Measurements from ENCODE around the gene ATRX. TPM values are rescaled to one million over a fixed set of nuclear protein-coding genes. Genes with fewer than 3 reads are reported as not detected.

ATRX gene
- total and polyA plus RNA-seq, 10 of the 15 experiments (the other 5 are each of a cell fraction or from before 2014, with no cell fraction given) = 19.4 to 73.8 (median 45.2) TPM

GRCh38 chrX:77597090-77597489 is 188.9 kb downstream of the ATRX start:
- no peak overlapping the region for H3K4me2 ChIP-seq (ENCODE audit: control insufficient read depth, insufficient read depth)
- no peak for TF ChIP-seq SREBF1 (IDR thresholded peaks at IDR 0.05; ENCODE audit: low read length)
- peak; percentile 22; the same call in 1 of the 2 replicates for TF ChIP-seq RAD21 (IDR thresholded peaks at IDR 0.05; ENCODE audit: insufficient read depth, low read depth, low read length)
- no peak overlapping the region for H3K4me3 ChIP-seq
- CTCF ChIA-PET = no interaction called here
- H3K27me3 ChIP-seq (replicated peaks in 1 of 2; ENCODE audit: control insufficient read depth in 2 of 2, insufficient read depth in 2 of 2, low read length in 1 of 2) = no peaks in the 10 kb centered on the region
- no peak overlapping the region for H3K9ac ChIP-seq (ENCODE audit: control insufficient read depth, insufficient read depth, low read length)
- SMC1A ChIA-PET (ENCODE audit: uncharacterized antibody, unreplicated experiment) = no interaction called here
- 12% methylated on average over 1 of the region's 1 CpG for WGBS (ENCODE audit: insufficient coverage, insufficient replicate concordance, low lambda C conversion rate, missing lambda C conversion rate)
- H3K79me2 ChIP-seq (ENCODE audit: control insufficient read depth, insufficient read depth, low read length) = no peaks in the 10 kb centered on the region
- no peaks in the 10 kb centered on the region; a peak in 1 of 4 replicates for H3K36me3 ChIP-seq (ENCODE audit: control insufficient read depth in 2 of 2, insufficient read depth in 2 of 2, low read length in 1 of 2)
- POLR2A ChIA-PET = no interaction called here
- no peak for DNase-seq (ENCODE audit: low read depth, low spot score)
- intact Hi-C loops (cut with micrococcal nuclease; ENCODE audit: unreplicated experiment) = no loop called here
- H2AFZ ChIP-seq (ENCODE audit: control insufficient read depth, low read depth, low read length) = no peak overlapping the region
- ATAC-seq = peak; percentile 58
- no peaks in the 10 kb centered on the region for H3K9me3 ChIP-seq (replicated peaks; ENCODE audit: control insufficient read depth, insufficient read depth, low read length)
- H3K4me1 ChIP-seq (ENCODE audit: control insufficient read depth, insufficient read depth, low read length) = no peaks in the 10 kb centered on the region
- no peaks in the 10 kb centered on the region for H4K20me1 ChIP-seq (ENCODE audit: control insufficient read depth, insufficient read depth)
- in situ Hi-C loops (cut with MboI) = loop anchor here (25.0 kb wide), 1 partner anchor 1310 kb away; no protein-coding TSS in a partner anchor
- RAD21 ChIA-PET (ENCODE audit: unreplicated experiment) = no interaction called here
- no TSS peak for BruUV-seq (replicated peaks)
- FAIRE-seq = no peak
- H3K27ac ChIP-seq (ENCODE audit: control insufficient read depth, insufficient read depth) = no peak overlapping the region

DNA sequence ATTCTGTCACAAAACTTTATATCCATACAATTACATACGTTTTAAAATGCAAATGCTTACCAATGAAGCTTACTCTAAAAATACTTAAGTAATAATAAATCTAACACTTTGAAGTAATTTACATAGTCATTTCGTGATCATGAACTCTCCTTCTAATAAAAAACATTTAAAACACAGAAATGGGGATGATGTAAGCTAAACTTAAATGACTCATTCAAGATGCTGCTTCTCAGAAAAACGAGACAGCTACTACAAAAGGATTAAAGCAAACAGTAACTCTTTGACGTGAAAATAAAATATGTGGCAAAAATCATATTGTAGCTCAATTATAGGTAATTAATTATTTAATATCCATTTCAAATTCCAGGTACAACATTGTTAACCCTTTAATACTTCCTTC is 190.2 kb downstream of the ATRX start:
- FAIRE-seq (no peak), DNase-seq (ENCODE audit: low read depth, low spot score) (no peak), ATAC-seq (no peak)
- Histone ChIP-seq H3K27ac (ENCODE audit: control insufficient read depth, insufficient read depth) (no peak overlapping the region), H3K9ac (ENCODE audit: control insufficient read depth, insufficient read depth, low read length) (no peak overlapping the region), H2AFZ (ENCODE audit: control insufficient read depth, low read depth, low read length) (no peak overlapping the region), H3K36me3 (ENCODE audit: control insufficient read depth in 2 of 2, insufficient read depth in 2 of 2, low read length in 1 of 2) (no peaks in the 10 kb centered on the region; a peak in 1 of 4 replicates), H3K27me3 (replicated peaks in 1 of 2; ENCODE audit: control insufficient read depth in 2 of 2, insufficient read depth in 2 of 2, low read length in 1 of 2) (no peaks in the 10 kb centered on the region), H3K79me2 (ENCODE audit: control insufficient read depth, insufficient read depth, low read length) (no peaks in the 10 kb centered on the region), H4K20me1 (ENCODE audit: control insufficient read depth, insufficient read depth) (no peaks in the 10 kb centered on the region), H3K4me1 (ENCODE audit: control insufficient read depth, insufficient read depth, low read length) (no peaks in the 10 kb centered on the region), H3K4me3 (no peak overlapping the region), H3K4me2 (ENCODE audit: control insufficient read depth, insufficient read depth) (no peak overlapping the region), H3K9me3 (replicated peaks; ENCODE audit: control insufficient read depth, insufficient read depth, low read length) (no peaks in the 10 kb centered on the region)
- POLR2A ChIA-PET = no interaction called here
- BruUV-seq (replicated peaks) = no TSS peak
- in situ Hi-C loops (cut with MboI) (loop anchor here (25.0 kb wide), 1 partner anchor 1309 kb away; no protein-coding TSS in a partner anchor), intact Hi-C loops (cut with micrococcal nuclease; ENCODE audit: unreplicated experiment) (no loop called here)
- RAD21 ChIA-PET (ENCODE audit: unreplicated experiment) = no interaction called here
- CTCF ChIA-PET = interaction anchor here (0.7 to 1.7 kb wide), 4 partner anchors 12 to 1317 kb away, joined by 3 to 5 read pairs (median 4); no protein-coding TSS in a partner anchor
- SMC1A ChIA-PET (ENCODE audit: uncharacterized antibody, unreplicated experiment) = interaction anchor here (0.9 to 1.2 kb wide), 4 partner anchors 15 to 84 kb away, joined by 3 read pairs; no protein-coding TSS in a partner anchor
- WGBS (ENCODE audit: insufficient coverage, insufficient replicate concordance, low lambda C conversion rate, missing lambda C conversion rate) = 29% methylated on average over 4 of the region's 4 CpGs
- peak; percentile 52 for TF ChIP-seq JUNB (IDR thresholded peaks at IDR 0.05)
- TF ChIP-seq CEBPB (IDR thresholded peaks at IDR 0.05; ENCODE audit: borderline replicate concordance in 1 of 2, low read depth in 2 of 2, low read length in 2 of 2) = no peak
